Activated CD4-positive, alpha-beta T cell treated with anti-CD3 and anti-CD28 coated beads, Interleukin-2, amount 50 U/mL, for 1 hour (primary cell): ENCODE measurements around the gene GBX2.

ENCODE experiments used
- DNase-seq: peaks from one replicate; pipeline ENCODE4 v3.0.0-alpha.2; 2020

Gene GBX2

GRCh38 chr2:236180076-236180816, 12.1 kb upstream of the GBX2 start:
- no peak for DNase-seq

- no peak for DNase-seq
Observed at GRCh38 chr2:236179236-236180075, 11.3 kb upstream of the GBX2 start.

- DNase-seq, result no peak
Observed at GRCh38 chr2:236178890-236179235, 10.7 kb upstream of the GBX2 start.

- DNase-seq, result no peak
Observed at GRCh38 chr2:236177967-236178889, 10.0 kb upstream of the GBX2 start.

GRCh38 chr2:236177604-236177966, 9.4 kb upstream of the GBX2 start:
- DNase-seq, result no peak

GRCh38 chr2:236176951-236177350, 8.8 kb upstream of the GBX2 start:
- DNase-seq, result no peak

- no peak for DNase-seq
Observed at GRCh38 chr2:236176417-236176816, 8.2 kb upstream of the GBX2 start.

GRCh38 chr2:236175548-236176150, 7.5 kb upstream of the GBX2 start:
- no peak for DNase-seq

- no peak for DNase-seq
Observed at GRCh38 chr2:236173729-236174607, 5.8 kb upstream of the GBX2 start.

- no peak for DNase-seq
Observed at GRCh38 chr2:236173036-236173728, 5.0 kb upstream of the GBX2 start.

GRCh38 chr2:236172255-236173035, 4.3 kb upstream of the GBX2 start:
- no peak for DNase-seq

- no peak for DNase-seq
Observed at GRCh38 chr2:236171680-236172254, 3.6 kb upstream of the GBX2 start.

- DNase-seq, result no peak
Observed at GRCh38 chr2:236171181-236171679, 3.0 kb upstream of the GBX2 start.

- DNase-seq, result no peak
Observed at GRCh38 chr2:236170590-236171165, 2.5 kb upstream of the GBX2 start.

GRCh38 chr2:236169741-236170589, 1.8 kb upstream of the GBX2 start:
- DNase-seq, result no peak

- DNase-seq, result no peak
Observed at GRCh38 chr2:236169151-236169721, 1.1 kb upstream of the GBX2 start.

GRCh38 chr2:236167297-236168109, 683 bp downstream of the GBX2 start:
- no peak for DNase-seq
